Left lung (tissue), 10 donors: ENCODE data around the gene SPSB1. TPM values are rescaled to one million over a fixed set of nuclear protein-coding genes. Genes with fewer than 3 reads are reported as not detected.

Experiments used
- ATAC-seq: fragments of 200-7000 bp; cut with Tn5 transposase; one replicate; pipeline ENCODE4 v1.9.1; 2020; ENCODE audit warnings: moderate library complexity
- DNase-seq, 4 donors: peaks; one replicate each; pipeline ENCODE4 v3.0.0-alpha.2; 2013 to 2020
- H3K27ac ChIP-seq, 2 donors: fragments of 200-600 bp; sonication (generic) in 1 of 2; one replicate each; pipeline versions ENCODE4 v1.5.0 to v1.8.0; 2020 to 2021
- H3K27me3 ChIP-seq, 2 donors: fragments of 200-600 bp; sonication (generic) in 1 of 2; one replicate each; pipeline versions ENCODE4 v1.5.0 to v1.8.0; 2020 to 2021
- H3K36me3 ChIP-seq, 2 donors: fragments of 200-600 bp; sonication (generic) in 1 of 2; one replicate each; pipeline versions ENCODE4 v1.5.0 to v1.8.0; 2020 to 2021
- H3K4me1 ChIP-seq, 2 donors: fragments of 200-600 bp; one replicate each; pipeline ENCODE4 v1.8.0; 2021
- H3K4me3 ChIP-seq, 2 donors: fragments of 200-600 bp; sonication (generic) in 1 of 2; one replicate each; pipeline versions ENCODE4 v1.5.0 to v1.8.0; 2020 to 2021; ENCODE audit warnings: mild to moderate bottlenecking in 1 of 2
- H3K9me3 ChIP-seq, 2 donors: fragments of 200-600 bp; sonication (generic) in 1 of 2; one replicate each; pipeline versions ENCODE4 v1.5.0 to v1.8.0; 2020 to 2021
- CTCF ChIP-seq, 2 donors: fragments of 200-600 bp; sonication (generic) in 1 of 2; IDR thresholded peaks; one replicate each; pipeline versions ENCODE4 v1.5.0 to v1.8.0; 2021; ENCODE audit warnings: antibody characterized with exemption in 2 of 2
- intact Hi-C, 2 donors: fragments of 100-400 bp; cut with DNase I; formaldehyde crosslinking; loops; one replicate each; pipeline versions ENCODE4 v1.11.2 to v1.14.2; 2022
- polyA plus RNA-seq, 6 donors: library from polyadenylated mRNA; unstranded; fragments of 120-200 nt; gene quantifications; one replicate each; pipeline ENCODE4 v1.2.1, GENCODE V29; 2013; ENCODE audit not compliant: insufficient read length in 6 of 6
- total RNA-seq, 2 donors: library from RNA; stranded (reverse); fragmentation: NEBNext Ultra II Directional; extraction: Animal tissue kit (Norgen Biotek cat#: 25700); gene quantifications; one replicate each; pipeline ENCODE4 v1.2.1, GENCODE V29; 2021
- donor health status: DM: no; HTN: yes; CAD: no.
- donor health status: DM: no; HTN: no; CAD: no.

Gene SPSB1
- total and polyA plus RNA-seq, 8 donors: 6.1 to 39.4 (median 7.9) TPM

DNA sequence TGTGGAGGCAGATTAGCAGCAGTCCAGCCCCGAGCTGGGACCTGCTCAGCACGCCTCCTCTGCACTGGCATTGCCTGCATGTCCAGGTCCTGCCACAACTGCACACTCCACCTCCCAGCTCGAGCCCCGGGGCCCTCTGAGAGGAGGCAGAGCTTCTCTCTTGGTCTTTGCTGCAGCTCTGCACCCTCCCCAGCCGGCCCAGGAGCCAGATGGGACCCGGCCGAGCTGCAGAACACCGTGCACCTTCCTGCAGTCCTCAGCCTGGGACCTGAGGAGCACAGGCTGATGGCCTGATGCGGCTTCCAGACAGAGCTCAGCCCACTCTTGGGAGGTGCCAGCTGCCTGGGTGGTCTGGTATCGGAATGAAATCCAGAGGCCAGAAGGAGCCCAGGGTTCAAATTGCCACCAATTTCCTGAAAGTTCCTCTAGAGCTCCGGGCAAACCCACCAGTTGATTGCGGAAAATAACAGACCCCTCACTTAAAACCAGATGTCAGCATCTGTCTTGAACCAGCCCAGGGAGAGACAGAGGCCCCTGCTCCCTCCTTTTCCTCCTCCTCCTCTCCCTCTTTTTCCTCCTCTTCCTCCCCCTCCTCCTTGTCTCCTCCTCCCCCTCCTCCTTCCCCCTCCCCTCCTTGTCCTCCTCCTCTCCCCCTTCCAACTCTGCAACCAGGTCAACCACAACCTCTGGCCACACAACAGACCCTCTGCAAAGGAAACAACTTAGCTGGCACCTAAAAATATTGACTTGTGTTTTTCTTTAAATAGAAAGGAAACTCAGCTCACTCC is 10.6 kb upstream of the SPSB1 start:
- TF ChIP-seq CTCF (IDR thresholded peaks at IDR 0.05): no peak
- Histone ChIP-seq H3K27ac (no peak overlapping the region), H3K4me1 (peaks cover 5 to 40% of the 10 kb centered on the region in 2 donors), H3K27me3 (peaks cover 0 to 7% of the 10 kb centered on the region in 2 donors), H3K9me3 (no peaks in the 10 kb centered on the region), H3K4me3 (no peak overlapping the region), H3K36me3 (no peaks in the 10 kb centered on the region)
- no peak for DNase-seq
- intact Hi-C loops: loop anchor here in 1 of 2 donors (10.0 kb wide), 1 partner anchor 203 kb away; no protein-coding TSS in a partner anchor
- no peak for ATAC-seq

GRCh38 chr1:9282696-9282955 is 10.1 kb upstream of the SPSB1 start:
- intact Hi-C loops: loop anchor here in 1 of 2 donors (10.0 kb wide), 1 partner anchor 202 kb away; no protein-coding TSS in a partner anchor

DNA sequence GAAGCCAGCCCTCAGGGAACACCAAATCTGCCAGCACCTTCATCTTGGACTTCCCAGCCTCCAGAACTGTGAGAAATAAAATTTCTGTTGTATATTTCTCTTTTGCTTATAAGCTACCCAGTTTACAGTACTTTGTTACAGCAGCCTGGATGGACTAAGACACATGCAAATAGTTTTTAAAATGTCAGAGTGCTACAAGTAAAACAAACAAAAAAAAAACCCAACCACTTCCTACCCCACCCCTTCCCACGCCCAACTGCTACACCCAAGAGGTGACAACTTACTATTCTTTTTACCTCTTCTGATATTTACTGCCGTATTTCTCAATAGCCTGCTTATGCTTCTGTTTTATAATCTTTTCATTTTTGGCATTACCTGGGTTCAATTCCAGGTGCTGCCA is 8.6 kb upstream of the SPSB1 start:
- no peak overlapping the region for H3K27ac ChIP-seq
- no peak overlapping the region for H3K4me3 ChIP-seq
- ATAC-seq: no peak
- no peak for TF ChIP-seq CTCF (IDR thresholded peaks at IDR 0.05)
- H3K27me3 ChIP-seq: peaks cover 0 to 7% of the 10 kb centered on the region in 2 donors
- H3K4me1 ChIP-seq: peaks cover 5 to 27% of the 10 kb centered on the region in 2 donors
- peaks cover 0 to 15% of the 10 kb centered on the region in 2 donors for H3K9me3 ChIP-seq
- intact Hi-C loops: loop anchor here in 1 of 2 donors (10.0 kb wide), 1 partner anchor 201 kb away; no protein-coding TSS in a partner anchor
- no peak for DNase-seq
- no peaks in the 10 kb centered on the region for H3K36me3 ChIP-seq

More at GRCh38 chr1:9282696-9282955, 10.1 kb upstream of the SPSB1 start:
- no peaks in the 10 kb centered on the region for H3K36me3 ChIP-seq
- H3K27ac ChIP-seq: no peak overlapping the region
- peaks cover 0 to 7% of the 10 kb centered on the region in 2 donors for H3K27me3 ChIP-seq
- peaks cover 0 to 1% of the 10 kb centered on the region in 2 donors for H3K9me3 ChIP-seq
- DNase-seq (no peak), ATAC-seq (no peak)
- H3K4me3 ChIP-seq: no peak overlapping the region
- no peak for TF ChIP-seq CTCF (IDR thresholded peaks at IDR 0.05)
- peaks cover 5 to 40% of the 10 kb centered on the region in 2 donors for H3K4me1 ChIP-seq

DNA sequence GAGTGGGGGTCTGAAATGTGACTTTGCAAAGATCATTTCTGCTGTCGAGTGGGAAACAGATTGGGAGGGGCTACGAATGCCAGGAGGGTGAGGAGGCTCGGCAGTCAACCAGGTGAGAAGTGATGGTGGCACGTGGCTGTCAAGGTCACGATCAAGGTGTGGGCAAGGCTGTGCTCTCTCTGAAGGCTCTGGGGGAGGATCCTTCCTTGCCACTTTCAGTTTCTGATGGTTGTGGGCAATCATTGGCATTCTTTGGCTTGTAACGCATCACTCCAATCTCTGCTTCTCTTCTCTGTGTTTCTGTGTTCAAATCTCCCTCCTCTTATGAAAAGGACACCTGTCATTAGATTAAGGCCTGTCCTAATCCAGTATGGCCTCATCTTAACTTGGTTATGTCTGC is 6.1 kb upstream of the SPSB1 start:
- no peak for TF ChIP-seq CTCF (IDR thresholded peaks at IDR 0.05)
- peaks cover 0 to 6% of the 10 kb centered on the region in 2 donors for H3K27me3 ChIP-seq
- ATAC-seq (no peak), DNase-seq (no peak)
- no peak overlapping the region for H3K4me3 ChIP-seq
- no peaks in the 10 kb centered on the region for H3K36me3 ChIP-seq
- peaks cover 3 to 29% of the 10 kb centered on the region in 2 donors for H3K4me1 ChIP-seq
- peaks cover 0 to 15% of the 10 kb centered on the region in 2 donors for H3K9me3 ChIP-seq
- no peak overlapping the region for H3K27ac ChIP-seq
- intact Hi-C loops: loop anchor here (5.0 to 10.0 kb wide), 2 partner anchors 171 to 198 kb away; no protein-coding TSS in a partner anchor

DNA sequence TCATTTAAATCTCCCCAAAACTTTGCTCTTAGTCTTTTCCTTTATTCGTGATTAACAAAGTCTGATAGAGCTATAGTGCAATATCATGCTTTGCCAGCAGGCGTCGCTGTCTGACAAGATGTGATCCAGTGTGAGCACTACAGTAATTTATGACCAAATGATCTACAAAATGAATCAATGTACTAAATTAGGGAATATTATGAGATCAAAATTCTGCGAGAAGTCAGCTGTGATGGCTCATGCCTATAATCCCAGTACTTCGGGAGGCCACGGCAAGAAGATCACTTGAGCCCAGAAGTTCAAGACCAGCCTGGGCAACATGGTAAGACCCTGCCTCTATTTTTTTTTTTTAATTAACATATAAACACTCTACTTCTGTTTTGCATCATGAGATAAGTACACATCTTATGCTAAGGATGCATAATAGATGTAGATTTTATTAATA is 3.6 kb upstream of the SPSB1 start:
- Histone ChIP-seq H3K36me3 (no peaks in the 10 kb centered on the region), H3K4me1 (peaks cover 3 to 36% of the 10 kb centered on the region in 2 donors), H3K27me3 (peaks cover 0 to 6% of the 10 kb centered on the region in 2 donors), H3K27ac (no peak overlapping the region), H3K9me3 (peaks cover 0 to 15% of the 10 kb centered on the region in 2 donors), H3K4me3 (no peak overlapping the region)
- intact Hi-C loops: loop anchor here (5.0 to 10.0 kb wide), 2 partner anchors 168 to 196 kb away; no protein-coding TSS in a partner anchor
- DNase-seq (peak in 2 of 4 donors; percentile 34 to 77), ATAC-seq (peak; percentile 39)
- peak; percentile 89 to 92 for TF ChIP-seq CTCF (IDR thresholded peaks at IDR 0.05)
